CD4-positive, CD25-positive, alpha-beta regulatory T cell (primary cell): ENCODE results near the gene ARPC1A. TPM values are rescaled to one million over a fixed set of nuclear protein-coding genes. Genes with fewer than 3 reads are reported as not detected.
"Not testable (repeated sequence)": the region's sequence is repeated elsewhere in the genome, so short reads cannot be mapped to it uniquely, and the experiment has no call there.

Source experiments
- ATAC-seq, 2 donors: fragments of 150-1000 bp; cut with Tn5 transposase; one replicate each; pipeline ENCODE4 v1.10.0; 2021; ENCODE audit warnings: low read depth in 2 of 2, moderate number of reproducible peaks in 2 of 2, moderate library complexity in 1 of 2
- DNase-seq, 3 donors: peaks; one replicate each; pipeline versions ENCODE4 v3.0.0 to v3.0.0-alpha.2; 2012 to 2022; ENCODE audit warnings: mixed read lengths in 1 of 3
- H3K27ac ChIP-seq: one replicate; pipeline ENCODE4 v1.7.0; 2013; ENCODE audit warnings: mild to moderate bottlenecking, low read length; ENCODE audit not compliant: insufficient read depth, poor library complexity, severe bottlenecking
- H3K27me3 ChIP-seq: one replicate; pipeline ENCODE4 v1.7.0; 2013; ENCODE audit warnings: low read length; ENCODE audit not compliant: control insufficient read depth, insufficient read depth
- H3K36me3 ChIP-seq: one replicate; pipeline ENCODE4 v1.7.0; 2013; ENCODE audit warnings: mild to moderate bottlenecking, low read length, moderate library complexity; ENCODE audit not compliant: control insufficient read depth, insufficient read depth
- H3K4me1 ChIP-seq: 2 replicates; pipeline ENCODE4 v1.7.0; 2013; ENCODE audit warnings: mild to moderate bottlenecking, low read length; ENCODE audit not compliant: insufficient read depth, control insufficient read depth, poor library complexity, severe bottlenecking
- H3K4me3 ChIP-seq: one replicate; pipeline ENCODE4 v1.7.0; 2013; ENCODE audit warnings: low read depth, mild to moderate bottlenecking, low read length, moderate library complexity
- H3K9me3 ChIP-seq, 2 experiments: 1 replicate in 1 of 2; 2 replicates in 1 of 2; pipeline ENCODE4 v1.7.0; 2013; ENCODE audit warnings: low read length in 2 of 2, mild to moderate bottlenecking in 1 of 2, moderate library complexity in 1 of 2; ENCODE audit not compliant: control insufficient read depth in 2 of 2
- H3K27ac Mint-ChIP-seq, 3 donors: one replicate each; pipeline ENCODE4 v1.8.0; 2020 to 2022; ENCODE audit warnings: mild to moderate bottlenecking in 3 of 3, mixed read lengths in 3 of 3, moderate library complexity in 2 of 3
- H3K27me3 Mint-ChIP-seq: one replicate; pipeline ENCODE4 v1.8.0; 2022; ENCODE audit warnings: mild to moderate bottlenecking, mixed read lengths
- H3K36me3 Mint-ChIP-seq: one replicate; pipeline ENCODE4 v1.8.0; 2020; ENCODE audit warnings: mixed read lengths
- H3K4me1 Mint-ChIP-seq, 4 donors: one replicate each; pipeline ENCODE4 v1.8.0; 2020 to 2022; ENCODE audit warnings: mixed read lengths in 4 of 4, mild to moderate bottlenecking in 1 of 4
- H3K4me3 Mint-ChIP-seq, 4 donors: one replicate each; pipeline ENCODE4 v1.8.0; 2020 to 2022; ENCODE audit warnings: mild to moderate bottlenecking in 4 of 4, mixed read lengths in 4 of 4, moderate library complexity in 3 of 4
- H3K9me3 Mint-ChIP-seq, 7 donors: one replicate each; pipeline ENCODE4 v1.8.0; 2020 to 2022; ENCODE audit warnings: mixed read lengths in 7 of 7, mild to moderate bottlenecking in 3 of 7, moderate library complexity in 2 of 7
- polyA plus RNA-seq, 4 donors: library from polyadenylated mRNA; unstranded; fragments of 300-500 nt; fragmentation: Illumina TruSeq; gene quantifications; one replicate each; pipeline ENCODE4 v1.2.3, GENCODE V29; 2021
- total RNA-seq: library from RNA; stranded (reverse); gene quantifications from one replicate; pipeline ENCODE4 v1.2.3, GENCODE V29; 2022

Gene ARPC1A
- total and polyA plus RNA-seq, 5 donors from 2014 or later: 42.5 to 79.0 (median 75.4) TPM

DNA sequence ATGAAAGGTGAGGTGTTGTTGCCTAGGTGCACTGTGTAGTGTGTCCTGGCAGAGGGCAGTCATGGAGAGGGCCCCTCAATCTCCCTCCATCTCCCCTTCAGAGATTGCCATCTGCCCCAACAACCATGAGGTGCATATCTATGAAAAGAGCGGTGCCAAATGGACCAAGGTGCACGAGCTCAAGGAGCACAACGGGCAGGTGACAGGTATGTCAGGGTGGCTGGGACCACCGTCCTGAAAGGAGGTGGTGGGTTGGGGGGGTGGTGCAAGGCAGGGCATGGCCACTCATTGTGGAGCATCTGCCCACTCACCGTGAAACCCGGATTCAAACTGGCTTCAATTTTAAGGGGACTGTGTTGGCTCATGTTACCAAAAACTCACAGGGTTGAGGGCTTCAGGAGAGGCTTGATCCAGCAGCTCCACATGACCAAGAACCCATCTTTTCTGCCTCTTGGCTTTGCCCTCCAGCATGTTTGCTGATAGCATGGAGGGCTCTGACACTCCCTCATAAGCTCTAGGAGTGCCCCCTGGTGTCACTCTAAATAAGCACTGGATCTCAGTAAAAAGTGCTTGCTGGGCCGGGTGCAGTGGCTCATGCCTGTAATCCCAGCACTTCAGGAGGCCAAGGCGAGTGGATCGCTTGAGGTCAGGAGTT is 61.0 kb downstream of the ARPC1A start:
- no peaks in the 10 kb centered on the region for H3K27me3 Mint-ChIP-seq
- peak overlapping the region; percentile 43 to 65 (median 51) for H3K27ac Mint-ChIP-seq
- peak; percentile 64 to 76 for ATAC-seq
- Histone ChIP-seq H3K4me3 (no peak overlapping the region), H3K27ac (peak overlapping the region; percentile 33), H3K36me3 (peaks cover 60% of the 10 kb centered on the region), H3K9me3 (no peaks in the 10 kb centered on the region), H3K27me3 (no peaks in the 10 kb centered on the region), H3K4me1 (peaks cover 27% of the 10 kb centered on the region)
- DNase-seq: peak; percentile 30 to 69 (median 48)
- peaks cover 0 to 30% (median 5%) of the 10 kb centered on the region in 4 donors for H3K4me1 Mint-ChIP-seq
- no peaks in the 10 kb centered on the region for H3K9me3 Mint-ChIP-seq
- H3K36me3 Mint-ChIP-seq: peaks cover 12% of the 10 kb centered on the region
- peak overlapping the region in 1 of 4 donors; percentile 81 for H3K4me3 Mint-ChIP-seq

DNA sequence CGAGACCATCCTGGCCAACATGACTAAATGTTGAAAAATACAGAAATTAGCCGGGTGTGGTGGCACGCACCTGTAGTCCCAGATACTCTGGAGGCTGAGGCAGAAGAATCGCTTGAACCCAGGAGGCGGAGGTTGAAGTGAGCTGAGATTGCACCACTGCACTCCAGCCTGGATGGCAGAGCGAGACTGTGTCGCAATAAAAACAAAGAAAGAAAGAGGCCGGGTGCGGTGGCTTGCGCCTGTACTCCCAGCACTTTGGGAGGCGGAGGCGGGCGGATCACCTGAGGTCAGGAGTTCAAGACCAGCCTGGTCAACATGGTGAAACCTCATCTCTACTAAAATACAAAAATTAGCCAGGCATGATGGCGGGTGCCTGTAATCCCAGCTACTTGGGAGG is 61.5 kb downstream of the ARPC1A start:
- Mint-ChIP-seq H3K27ac (peak overlapping the region in 1 of 3 donors; percentile 65), H3K4me1 (peaks cover 0 to 30% (median 5%) of the 10 kb centered on the region in 4 donors), H3K36me3 (peaks cover 12% of the 10 kb centered on the region), H3K4me3 (peak overlapping the region in 1 of 4 donors; percentile 81)
- Histone ChIP-seq H3K4me1 (peaks cover 23% of the 10 kb centered on the region), H3K36me3 (peaks cover 60% of the 10 kb centered on the region)
- not testable (repeated sequence) for ATAC-seq, H3K9me3 ChIP-seq, H3K4me3 ChIP-seq, H3K27ac ChIP-seq, H3K9me3 Mint-ChIP-seq, H3K27me3 Mint-ChIP-seq, DNase-seq, H3K27me3 ChIP-seq

GRCh38 chr7:99387912-99388311 is 62.2 kb downstream of the ARPC1A start:
- Mint-ChIP-seq H3K4me1 (peaks cover 0 to 34% (median 6%) of the 10 kb centered on the region in 4 donors), H3K27me3 (no peaks in the 10 kb centered on the region), H3K27ac (no peak overlapping the region), H3K9me3 (no peaks in the 10 kb centered on the region), H3K36me3 (peaks cover 12% of the 10 kb centered on the region), H3K4me3 (no peak overlapping the region)
- Histone ChIP-seq H3K27me3 (no peaks in the 10 kb centered on the region), H3K9me3 (no peaks in the 10 kb centered on the region), H3K27ac (no peak overlapping the region), H3K4me1 (peaks cover 27% of the 10 kb centered on the region), H3K36me3 (peaks cover 60% of the 10 kb centered on the region), H3K4me3 (no peak overlapping the region)
- ATAC-seq: no peak
- DNase-seq: no peak

DNA sequence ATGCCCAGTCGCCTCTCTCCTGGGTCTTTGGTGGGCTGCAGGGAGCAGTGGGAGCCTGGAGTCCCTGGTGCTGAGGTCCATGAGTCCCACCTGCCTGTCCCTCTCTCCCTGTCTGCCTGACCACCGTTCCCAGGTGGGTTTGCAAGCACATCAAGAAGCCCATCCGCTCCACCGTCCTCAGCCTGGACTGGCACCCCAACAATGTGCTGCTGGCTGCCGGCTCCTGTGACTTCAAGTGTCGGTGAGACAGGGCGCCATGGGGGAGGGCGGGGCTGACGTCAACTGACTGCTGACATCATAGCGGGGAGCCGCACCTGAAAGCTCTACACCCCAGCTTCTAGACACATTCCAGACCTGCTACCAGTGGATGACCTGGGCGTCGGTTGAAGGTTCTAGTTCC is 64.1 kb downstream of the ARPC1A start:
- H3K27me3 ChIP-seq: no peaks in the 10 kb centered on the region
- ATAC-seq (no peak), DNase-seq (no peak)
- no peaks in the 10 kb centered on the region for H3K9me3 ChIP-seq
- Mint-ChIP-seq H3K9me3 (no peaks in the 10 kb centered on the region), H3K36me3 (peaks cover 13% of the 10 kb centered on the region), H3K27ac (no peak overlapping the region), H3K27me3 (no peaks in the 10 kb centered on the region), H3K4me3 (no peak overlapping the region), H3K4me1 (peaks cover 0 to 34% (median 5%) of the 10 kb centered on the region in 4 donors)
- no peak overlapping the region for H3K4me3 ChIP-seq
- no peak overlapping the region for H3K27ac ChIP-seq
- H3K4me1 ChIP-seq: peaks cover 26% of the 10 kb centered on the region
- H3K36me3 ChIP-seq: peaks cover 67% of the 10 kb centered on the region

GRCh38 chr7:99390941-99391602 is 65.4 kb downstream of the ARPC1A start:
- Mint-ChIP-seq H3K27me3 (no peaks in the 10 kb centered on the region), H3K27ac (no peak overlapping the region), H3K4me3 (peak overlapping the region in 2 of 4 donors; percentile 10 to 13), H3K9me3 (no peaks in the 10 kb centered on the region), H3K4me1 (peaks cover 0 to 36% (median 5%) of the 10 kb centered on the region in 4 donors), H3K36me3 (peaks cover 14% of the 10 kb centered on the region)
- Histone ChIP-seq H3K4me3 (no peak overlapping the region), H3K9me3 (no peaks in the 10 kb centered on the region), H3K27me3 (no peaks in the 10 kb centered on the region), H3K36me3 (peaks cover 75% of the 10 kb centered on the region), H3K27ac (no peak overlapping the region), H3K4me1 (peaks cover 21% of the 10 kb centered on the region)
- ATAC-seq (no peak), DNase-seq (no peak)

DNA sequence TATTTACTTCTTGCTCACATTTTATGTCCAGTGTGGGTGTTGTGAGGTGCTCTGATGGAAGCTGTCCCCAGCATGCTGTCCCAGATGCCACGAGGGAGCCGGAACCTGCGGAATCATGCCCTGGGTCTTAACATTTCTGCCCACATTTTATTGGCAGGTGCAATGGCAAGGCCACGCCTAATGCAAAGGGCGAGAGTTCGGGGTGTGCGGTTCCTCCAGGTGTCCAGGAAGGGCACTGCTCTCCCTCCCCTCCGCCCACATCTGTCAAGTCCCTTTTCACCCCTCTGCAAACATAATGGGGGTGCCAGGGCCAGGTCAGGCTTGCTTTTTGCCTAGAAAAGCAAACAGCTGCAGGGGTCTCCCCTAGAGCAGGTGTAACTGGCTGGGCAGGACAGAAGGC is 66.3 kb downstream of the ARPC1A start:
- H3K9me3 Mint-ChIP-seq: no peaks in the 10 kb centered on the region
- no peaks in the 10 kb centered on the region for H3K27me3 Mint-ChIP-seq
- Histone ChIP-seq H3K4me1 (peaks cover 21% of the 10 kb centered on the region), H3K4me3 (no peak overlapping the region), H3K9me3 (no peaks in the 10 kb centered on the region), H3K27ac (peak overlapping the region; percentile 74), H3K36me3 (peaks cover 73% of the 10 kb centered on the region), H3K27me3 (no peaks in the 10 kb centered on the region)
- peak overlapping the region in 3 of 4 donors; percentile 15 to 56 (median 19) for H3K4me3 Mint-ChIP-seq
- H3K27ac Mint-ChIP-seq: peak overlapping the region in 2 of 3 donors; percentile 81 to 97
- peaks cover 10% of the 10 kb centered on the region for H3K36me3 Mint-ChIP-seq
- ATAC-seq (no peak), DNase-seq (no peak)
- H3K4me1 Mint-ChIP-seq: peaks cover 0 to 30% (median 6%) of the 10 kb centered on the region in 4 donors

DNA sequence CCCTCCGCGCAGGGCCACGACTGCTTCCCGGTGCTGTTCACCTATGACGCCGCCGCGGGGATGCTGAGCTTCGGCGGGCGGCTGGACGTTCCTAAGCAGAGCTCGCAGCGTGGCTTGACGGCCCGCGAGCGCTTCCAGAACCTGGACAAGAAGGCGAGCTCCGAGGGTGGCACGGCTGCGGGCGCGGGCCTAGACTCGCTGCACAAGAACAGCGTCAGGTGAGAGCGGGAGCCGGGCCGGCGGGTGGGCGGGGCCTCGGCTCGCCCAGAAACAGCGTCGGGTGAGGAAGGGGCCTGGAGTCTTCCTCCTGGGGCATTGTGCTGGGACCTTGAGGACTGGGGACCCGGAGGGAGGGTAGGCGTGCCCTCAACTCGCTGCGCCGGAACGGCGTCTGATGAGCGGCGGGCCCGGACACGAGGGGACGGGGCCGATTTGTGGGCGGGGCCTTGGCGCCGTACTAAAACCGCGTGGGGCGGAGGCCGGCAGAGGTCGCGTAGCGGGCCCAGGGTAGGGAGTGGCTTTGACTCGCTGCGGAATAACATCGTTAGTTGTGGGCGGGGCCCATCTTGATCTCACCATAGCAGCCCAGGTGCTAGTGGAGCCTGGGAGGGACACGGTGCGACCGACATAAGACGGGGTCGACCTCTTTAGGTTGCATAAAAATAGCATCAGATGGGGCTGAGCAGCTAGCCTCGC is 67.1 kb downstream of the ARPC1A start:
- Mint-ChIP-seq H3K9me3 (peaks cover 0 to 1% (median 0%) of the 10 kb centered on the region in 7 donors), H3K36me3 (peaks cover 11% of the 10 kb centered on the region), H3K4me3 (peak overlapping the region; percentile 80 to 88 (median 84)), H3K27ac (peak overlapping the region; percentile 60 to 97 (median 93)), H3K4me1 (peaks cover 0 to 31% (median 7%) of the 10 kb centered on the region in 4 donors), H3K27me3 (no peaks in the 10 kb centered on the region)
- DNase-seq (peak; percentile 81 to 93 (median 87)), ATAC-seq (peak; percentile 96 to 97)
- no peaks in the 10 kb centered on the region for H3K27me3 ChIP-seq
- H3K27ac ChIP-seq: peak overlapping the region; percentile 74
- peaks cover 74% of the 10 kb centered on the region for H3K36me3 ChIP-seq
- H3K4me1 ChIP-seq: peaks cover 21% of the 10 kb centered on the region
- no peaks in the 10 kb centered on the region for H3K9me3 ChIP-seq
- peak overlapping the region; percentile 31 for H3K4me3 ChIP-seq
